Activated naive CD4-positive, alpha-beta T cell (primary cell): ENCODE data around the gene SLC10A4.

Source experiments
- DNase-seq, 4 experiments: peaks; one replicate each; lab custom pipeline; 2025; lab: John Stamatoyannopoulos, UW

Gene SLC10A4

GRCh38 chr4:48489683-48490011, 6.5 kb downstream of the SLC10A4 start:
- no peak for DNase-seq

GRCh38 chr4:48490012-48490679, 7.0 kb downstream of the SLC10A4 start, which contains the start of gene ZAR1:
Gene ZAR1, plus strand, starts transcription at chr4:48490252. Its CDS starts 40 bp downstream, at chr4:48490292.
- no peak for DNase-seq

GRCh38 chr4:48490680-48491513, 7.8 kb downstream of the SLC10A4 start:
- DNase-seq = no peak

GRCh38 chr4:48491514-48492176, 8.5 kb downstream of the SLC10A4 start:
- DNase-seq = no peak

GRCh38 chr4:48493452-48494100, 10.4 kb downstream of the SLC10A4 start:
- no peak for DNase-seq

GRCh38 chr4:48495941-48496340, 12.8 kb downstream of the SLC10A4 start:
- DNase-seq = no peak

GRCh38 chr4:48498895-48499294, 15.8 kb downstream of the SLC10A4 start:
- DNase-seq = no peak

GRCh38 chr4:48499551-48500066, 16.5 kb downstream of the SLC10A4 start:
- no peak for DNase-seq

GRCh38 chr4:48503233-48504025, 20.3 kb downstream of the SLC10A4 start:
- no peak for DNase-seq

- DNase-seq = no peak
These were observed 20.8 kb downstream of the SLC10A4 start for GRCh38 chr4:48504026-48504330.

GRCh38 chr4:48504352-48504751, 21.2 kb downstream of the SLC10A4 start:
- DNase-seq = no peak

- DNase-seq = no peak
These were observed 23.6 kb downstream of the SLC10A4 start for GRCh38 chr4:48506716-48507115.

GRCh38 chr4:48509543-48509942, 26.4 kb downstream of the SLC10A4 start:
- DNase-seq = no peak

GRCh38 chr4:48518143-48518542, 35.0 kb downstream of the SLC10A4 start:
- DNase-seq = no peak

GRCh38 chr4:48526406-48526805, 43.3 kb downstream of the SLC10A4 start:
- DNase-seq = no peak

GRCh38 chr4:48538358-48538757, 55.2 kb downstream of the SLC10A4 start:
- DNase-seq = no peak
